ENCODE measurements around the gene GATB.
A peak's percentile ranks its signal among the peaks of the same experiment; 100 is the strongest.

Gene GATB

DNA sequence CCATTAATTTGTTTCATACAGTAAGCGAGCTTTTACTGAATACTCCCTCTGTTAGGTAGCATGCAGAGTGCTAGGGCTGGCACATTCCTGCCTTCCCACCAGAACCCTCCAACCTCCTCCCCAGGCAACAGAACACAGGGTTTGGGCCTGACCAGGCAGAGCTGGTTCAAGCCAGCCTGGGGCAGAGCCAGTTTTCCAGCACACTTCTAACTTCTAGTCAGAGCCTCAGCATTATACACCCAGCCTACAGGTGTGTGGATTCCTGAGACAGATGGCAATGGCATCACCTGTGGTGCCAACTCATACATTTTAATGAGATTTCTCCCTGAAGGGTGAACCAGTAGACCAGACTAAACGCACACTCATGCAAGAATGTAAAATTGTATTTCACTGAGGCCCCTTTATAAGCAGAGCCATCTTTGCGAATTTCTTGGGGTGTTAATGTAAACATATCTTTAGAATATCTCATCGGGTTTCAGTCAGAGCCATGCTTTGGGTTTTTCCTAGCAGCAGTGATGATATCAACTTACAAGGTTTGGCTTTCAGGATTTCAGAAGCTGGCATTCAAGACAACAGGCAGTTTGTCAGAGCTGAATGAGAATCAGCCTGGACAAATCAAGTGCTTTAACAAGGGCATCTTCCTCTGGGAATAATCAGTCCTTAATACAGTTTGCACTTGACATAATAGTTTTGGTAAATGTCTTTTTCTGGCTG is 92.0 kb downstream of the GATB start:
- DNase-seq = no peak

DNA sequence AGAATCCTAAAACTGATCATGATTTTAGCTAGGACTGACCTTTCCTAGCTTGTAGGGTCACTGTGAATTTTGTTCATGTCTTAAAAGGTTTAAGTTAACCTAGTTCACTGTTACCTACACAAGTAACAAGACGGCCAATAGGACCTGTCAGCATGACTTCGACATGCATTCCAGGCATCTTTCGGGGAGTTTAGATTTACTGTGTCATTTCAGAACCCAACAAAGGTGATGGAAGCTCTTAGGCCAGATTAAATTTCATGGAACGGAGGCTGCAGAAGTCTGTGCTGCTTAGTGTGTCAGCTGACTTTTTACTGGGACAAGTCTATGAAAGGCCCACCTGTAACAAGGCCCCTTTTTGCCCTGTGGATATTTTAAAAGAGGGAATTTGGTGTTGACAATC is 93.1 kb downstream of the GATB start:
- DNase-seq = no peak

DNA sequence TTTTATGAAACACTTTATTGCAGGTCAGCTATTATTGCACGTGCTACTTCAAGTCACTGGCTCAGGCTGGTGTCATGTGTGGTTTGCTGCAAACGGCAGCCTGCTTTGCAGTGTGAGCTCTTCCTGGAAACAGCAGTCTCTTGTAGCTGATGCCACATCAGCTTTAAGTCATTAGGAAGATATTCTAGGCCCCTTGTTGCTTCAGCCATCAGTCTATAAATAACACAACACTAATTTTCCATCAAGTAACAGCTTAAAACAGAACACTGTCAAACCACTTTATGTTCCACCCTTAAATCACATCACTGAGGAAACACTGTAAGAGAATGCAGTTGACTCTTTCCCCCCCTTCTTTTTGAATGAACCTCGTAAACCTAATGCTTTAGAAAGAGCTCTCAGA is 93.8 kb downstream of the GATB start:
- DNase-seq = no peak

DNA sequence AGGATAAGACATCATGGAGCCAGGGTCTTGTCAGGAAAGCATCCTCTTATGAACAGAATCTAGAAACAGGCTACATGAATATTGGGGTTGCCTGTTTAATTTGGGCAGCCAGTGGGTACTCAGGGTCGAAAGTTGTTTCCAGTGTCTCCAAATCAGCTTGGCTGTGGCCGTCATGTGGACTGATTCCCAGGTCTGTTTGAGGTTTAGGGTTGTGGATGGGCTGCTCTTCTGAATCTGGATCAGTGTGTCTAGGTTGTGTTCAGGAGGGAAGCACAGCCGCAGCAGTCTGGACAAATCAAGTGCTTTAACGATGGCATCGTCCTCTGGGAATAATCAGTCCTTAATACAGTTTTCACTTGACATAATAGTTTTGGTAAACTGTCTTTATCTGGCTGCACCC is 94.3 kb downstream of the GATB start:
- no peak for DNase-seq

DNA sequence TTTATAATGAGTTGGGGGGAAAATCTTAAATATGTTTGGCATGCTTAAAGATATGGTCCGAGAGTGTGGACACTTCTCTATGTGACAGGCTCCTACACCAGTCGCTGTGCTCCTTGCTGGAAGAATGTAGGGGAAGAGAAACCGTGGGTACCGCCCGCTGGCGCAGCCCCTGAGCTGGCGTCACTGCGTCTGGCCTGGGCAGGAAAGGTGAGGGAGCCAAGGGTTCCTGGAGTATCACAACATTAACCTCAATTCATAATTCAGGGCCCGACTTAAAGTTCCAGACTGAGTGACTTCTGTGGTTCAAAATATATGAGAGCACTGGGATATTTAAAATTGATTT is 95.1 kb downstream of the GATB start:
- DNase-seq = no peak

DNA sequence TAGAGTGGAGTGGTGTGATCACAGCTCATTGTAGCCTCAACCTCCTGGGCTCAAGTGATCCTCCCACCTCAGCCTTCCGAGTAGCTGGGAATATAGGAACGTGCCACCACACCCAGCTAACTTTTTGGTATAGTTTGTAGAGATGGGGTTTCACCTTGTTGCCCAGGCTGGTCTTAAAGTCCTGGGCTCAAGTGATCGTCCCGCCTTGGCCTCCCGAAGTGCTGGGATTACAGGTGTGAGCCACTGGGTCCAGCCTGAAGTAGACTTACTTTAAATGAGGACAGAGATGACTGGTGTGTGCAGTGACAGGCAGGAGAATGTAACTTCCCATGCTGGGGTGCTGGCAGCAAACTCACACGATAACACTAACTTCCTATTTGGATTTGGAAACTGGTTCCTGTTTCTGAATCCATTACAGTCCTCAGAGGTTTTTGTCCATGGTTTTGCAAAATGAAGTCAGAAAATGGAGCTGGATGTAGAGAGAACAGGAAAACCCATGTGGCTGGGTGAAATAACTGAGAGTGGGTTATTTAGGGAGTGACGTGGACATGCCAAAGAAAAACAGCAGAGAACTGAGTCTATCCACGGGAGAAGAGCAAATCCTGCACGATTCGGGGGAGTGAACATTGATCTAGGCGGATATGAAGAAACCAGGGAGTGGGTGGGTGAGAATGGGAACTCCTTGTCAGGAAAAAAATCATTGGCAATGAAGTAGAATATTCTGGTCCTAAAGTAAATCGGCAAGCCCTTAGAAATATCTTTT is 95.6 kb downstream of the GATB start:
- peak; percentile 6 for DNase-seq

DNA sequence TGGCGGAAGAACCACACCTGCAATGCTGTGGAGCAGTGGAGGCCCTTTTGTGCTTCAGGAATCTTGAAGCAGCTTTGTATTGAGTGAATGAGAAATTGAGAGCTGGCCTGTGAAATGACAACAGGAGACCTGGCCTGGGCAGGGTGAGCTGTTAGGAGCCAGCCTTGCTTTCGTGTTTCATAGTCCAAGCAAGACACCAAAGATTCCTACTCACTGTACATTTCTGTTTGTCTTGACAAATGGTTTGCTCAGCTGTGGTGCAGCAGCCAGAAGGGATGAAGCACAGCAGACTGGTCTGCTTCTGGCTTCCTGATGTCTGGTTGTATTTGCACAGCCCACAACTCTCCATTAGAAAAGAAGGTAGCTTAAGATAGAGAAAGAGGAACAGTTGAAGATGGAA is 96.5 kb downstream of the GATB start:
- DNase-seq = no peak

DNA sequence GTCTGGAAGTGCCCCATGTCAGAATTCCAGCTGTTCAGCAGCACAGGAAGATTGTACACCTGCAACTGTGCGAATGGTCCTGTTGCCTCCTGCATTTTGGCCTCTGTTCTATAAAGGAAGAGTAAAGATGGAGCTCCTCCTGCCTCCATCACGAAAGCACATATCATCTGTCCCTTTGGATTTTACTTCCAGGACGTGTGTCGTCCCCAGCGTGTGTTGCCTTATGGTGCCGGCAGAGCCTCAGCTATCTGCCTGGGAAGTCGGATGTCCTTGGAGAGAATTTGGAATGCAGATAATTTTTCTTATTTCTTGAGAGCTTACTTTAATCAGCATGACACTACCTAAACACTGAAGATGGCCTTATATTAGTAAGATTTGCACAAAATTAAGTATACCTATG is 97.7 kb downstream of the GATB start:
- no peak for DNase-seq

DNA sequence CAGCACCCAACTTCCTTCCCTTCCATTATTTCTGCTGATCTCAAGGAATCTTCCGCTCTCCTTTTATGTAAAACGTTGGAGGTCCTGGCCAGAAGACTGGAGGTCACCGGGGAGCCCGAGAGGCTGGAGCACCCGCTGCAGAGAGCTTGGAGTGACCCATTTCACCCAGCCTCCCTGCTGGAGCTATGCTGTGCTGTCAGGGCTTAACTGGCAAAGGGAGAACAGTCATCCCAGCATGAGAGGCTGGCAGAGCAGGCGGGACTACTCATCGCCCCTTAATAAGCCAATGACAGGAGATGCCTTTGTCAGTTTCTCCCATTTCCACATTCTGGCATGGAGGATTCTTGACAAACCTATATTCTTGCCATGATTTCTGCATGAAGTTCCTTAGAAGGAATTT is 98.9 kb downstream of the GATB start:
- no peak for DNase-seq

DNA sequence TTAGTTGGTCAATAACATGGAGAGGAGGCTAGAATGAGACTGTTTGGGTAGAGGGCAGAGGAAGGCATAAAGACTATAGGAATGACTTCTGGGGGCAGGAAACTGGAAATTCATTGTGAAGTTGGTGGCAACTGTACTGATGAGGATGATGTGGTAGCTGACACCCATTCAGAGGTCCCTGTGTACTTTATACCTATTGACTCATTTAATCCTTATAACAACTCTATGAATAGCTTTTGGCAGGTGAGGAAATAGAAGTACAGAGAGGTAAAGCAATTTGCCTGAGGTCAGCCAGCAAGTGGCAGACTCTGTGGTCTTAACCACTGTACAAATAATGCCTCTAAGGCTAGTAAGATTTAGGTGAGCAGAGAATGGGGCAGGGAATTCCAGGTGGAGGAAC is 100.1 kb downstream of the GATB start:
- DNase-seq = no peak

DNA sequence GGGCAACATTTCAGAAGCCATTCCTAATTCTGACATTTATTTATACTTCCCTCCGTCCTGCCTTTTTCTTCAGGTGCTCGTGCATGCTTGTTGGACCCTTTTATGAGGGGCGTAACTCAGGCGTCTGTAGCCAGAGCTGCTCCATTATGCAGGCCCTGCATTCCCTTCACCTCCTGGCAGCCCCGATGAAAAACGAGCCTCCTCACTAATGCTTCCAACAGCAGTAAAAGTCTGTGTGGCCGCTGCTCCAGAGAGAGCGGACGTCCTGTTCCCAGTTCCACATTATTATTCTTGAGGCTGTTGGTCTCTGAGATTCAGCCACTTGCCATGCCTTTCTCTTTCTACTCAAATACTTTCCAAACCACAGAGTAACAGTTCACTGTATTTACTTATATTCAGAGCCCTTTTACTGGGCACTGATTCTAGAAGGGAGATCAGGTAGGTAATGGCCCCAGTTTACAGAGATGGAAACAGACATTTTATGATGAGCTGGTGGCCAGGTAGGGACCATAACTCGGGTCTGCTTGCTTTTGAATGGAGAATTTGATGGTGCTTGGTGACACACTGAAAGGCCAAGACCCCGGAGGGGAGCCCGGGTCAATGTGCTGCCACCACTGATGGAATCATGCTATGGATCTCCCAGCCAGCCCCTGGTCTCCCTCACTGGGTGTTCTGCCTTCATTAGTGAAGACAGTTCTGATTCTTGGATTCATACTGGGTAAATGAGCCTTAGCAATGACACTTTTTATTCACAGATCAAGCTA is 101.0 kb downstream of the GATB start:
- no peak for DNase-seq

DNA sequence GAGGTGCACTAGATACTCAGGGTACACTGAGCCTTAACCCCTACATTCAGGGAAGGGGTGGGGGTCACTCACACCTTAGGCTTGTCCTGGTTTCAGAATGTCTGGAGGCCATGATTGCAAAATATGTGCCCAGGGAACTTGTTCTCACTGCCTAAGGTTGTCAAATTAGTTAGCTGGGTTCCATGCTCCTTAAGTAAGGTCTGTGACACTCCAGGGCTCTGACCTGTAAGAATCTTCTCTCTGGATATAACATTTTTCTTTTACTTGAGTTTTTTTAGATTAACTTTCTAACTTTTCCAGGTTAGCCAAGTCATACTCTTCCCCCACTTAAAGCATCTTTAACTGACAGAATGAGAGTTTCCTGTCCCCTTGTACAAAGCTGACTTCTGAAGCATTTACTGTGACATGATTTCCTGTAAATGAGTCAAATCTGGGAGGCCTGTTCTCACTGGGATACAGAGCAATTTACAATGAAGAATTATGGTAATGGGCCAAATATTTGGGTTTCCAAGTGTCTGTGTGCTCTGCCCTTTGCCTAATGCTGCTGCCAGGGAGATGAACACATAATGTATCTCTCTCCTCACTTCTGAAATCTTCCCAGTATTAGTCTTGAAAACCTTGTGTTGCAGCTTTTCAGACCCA is 101.7 kb downstream of the GATB start:
- DNase-seq = no peak

DNA sequence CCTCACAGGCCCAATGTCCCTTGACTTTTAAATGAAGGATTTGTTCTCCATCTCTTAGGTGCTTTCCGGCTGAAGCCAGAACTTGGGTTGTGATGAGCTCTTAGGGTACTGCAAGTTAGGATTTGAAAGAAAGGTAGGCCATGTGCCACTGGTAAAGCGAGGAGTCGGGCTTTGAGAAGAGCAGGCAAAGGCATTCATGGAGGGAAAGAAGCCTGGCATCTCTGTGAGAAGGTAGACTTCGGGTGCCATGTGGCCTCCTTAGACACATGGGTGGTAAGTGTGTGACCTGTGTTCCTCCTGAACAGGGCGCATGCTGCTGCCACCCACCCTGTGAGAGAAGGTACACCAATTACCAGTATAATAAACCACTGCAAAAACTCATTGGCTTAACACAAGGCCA is 102.9 kb downstream of the GATB start:
- no peak for DNase-seq

DNA sequence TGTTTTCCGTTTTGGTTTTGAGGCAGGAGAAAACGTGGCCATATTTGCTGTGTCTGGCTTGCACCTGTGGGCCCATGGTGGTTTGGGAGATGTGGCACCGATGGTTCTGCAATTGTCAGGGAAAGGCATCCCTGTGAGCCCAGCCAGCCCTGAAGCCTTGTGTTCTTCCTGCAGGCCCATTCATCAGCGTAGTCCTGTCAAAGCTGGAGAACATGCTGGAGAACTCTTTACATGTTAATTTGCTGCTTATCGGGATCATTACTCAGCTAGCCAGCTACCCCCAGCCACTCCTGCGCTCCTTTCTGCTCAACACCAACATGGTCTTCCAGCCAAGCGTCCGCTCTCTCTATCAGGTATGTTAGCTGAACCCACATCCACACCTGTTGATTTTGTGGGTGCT is 104.7 kb downstream of the GATB start:
- no peak for DNase-seq

DNA sequence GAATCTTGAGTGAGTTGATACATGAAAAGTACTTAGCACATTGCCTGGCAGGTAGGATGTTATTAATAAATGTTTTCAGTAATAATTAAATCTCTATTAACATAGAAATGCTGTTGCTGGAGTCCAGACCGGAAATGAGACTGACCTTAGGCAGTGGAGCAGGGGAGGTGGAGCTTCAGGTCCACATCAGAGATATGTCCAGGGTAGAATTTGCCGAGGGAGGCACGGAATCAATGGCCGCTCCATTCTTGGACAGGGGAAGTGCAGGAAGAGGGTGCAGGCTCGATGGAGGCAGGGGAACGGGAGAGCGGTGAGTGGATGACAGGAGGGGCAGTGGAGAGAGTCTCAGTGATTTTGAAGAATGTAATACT is 107.3 kb downstream of the GATB start:
- DNase-seq = no peak

DNA sequence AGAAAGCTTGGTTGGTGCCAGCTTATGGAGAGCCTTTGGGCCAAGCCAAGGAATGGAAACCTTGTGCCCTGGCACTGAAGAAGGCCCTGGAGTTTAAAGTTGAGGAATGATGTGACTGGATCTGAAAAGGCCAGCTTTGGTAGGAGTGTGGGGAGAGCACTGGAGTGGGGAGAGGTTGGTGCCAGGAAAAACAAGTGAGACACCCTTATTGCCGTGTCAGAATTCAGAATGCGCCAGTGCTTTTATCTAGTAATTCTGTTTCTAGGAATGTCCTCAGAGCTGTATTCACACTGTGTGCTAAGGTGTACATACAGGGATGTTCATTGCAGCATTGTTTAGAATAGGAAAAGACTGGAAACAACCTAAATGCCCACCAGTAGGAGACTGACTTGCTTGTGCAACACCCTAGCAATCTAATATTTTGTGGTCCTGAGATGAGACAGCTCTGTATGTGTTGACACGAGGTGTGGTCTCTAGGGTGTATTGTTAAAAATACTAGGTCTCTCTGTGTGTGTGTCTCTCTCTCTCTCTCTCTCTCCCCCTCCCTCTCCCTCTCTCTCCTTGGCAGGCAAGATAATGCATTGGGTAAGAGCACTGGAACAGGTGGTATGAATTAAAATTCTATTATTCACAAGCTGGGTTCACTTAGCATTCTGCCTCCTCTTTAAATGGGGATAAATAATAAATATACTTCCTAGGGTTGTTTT is 107.8 kb downstream of the GATB start:
- DNase-seq = no peak

DNA sequence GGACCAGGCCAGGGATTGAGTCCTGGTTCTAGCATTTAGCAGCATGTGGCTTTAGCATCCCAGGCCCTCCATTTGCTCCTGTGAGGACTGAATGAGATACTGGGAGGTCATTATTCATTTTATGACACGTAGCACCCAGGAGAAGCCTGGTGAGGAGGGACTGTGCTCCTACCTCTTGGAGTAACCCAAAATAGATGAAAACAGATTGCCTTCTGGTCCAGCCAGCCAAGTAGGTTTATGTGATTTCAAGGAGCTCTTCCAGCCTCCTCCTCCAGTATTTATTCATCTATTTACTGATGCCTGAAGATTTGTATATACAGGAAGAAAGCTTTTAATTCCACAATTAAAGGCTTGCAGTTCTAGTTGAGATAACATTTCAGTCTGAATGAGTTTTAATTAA is 109.3 kb downstream of the GATB start:
- no peak for DNase-seq

DNA sequence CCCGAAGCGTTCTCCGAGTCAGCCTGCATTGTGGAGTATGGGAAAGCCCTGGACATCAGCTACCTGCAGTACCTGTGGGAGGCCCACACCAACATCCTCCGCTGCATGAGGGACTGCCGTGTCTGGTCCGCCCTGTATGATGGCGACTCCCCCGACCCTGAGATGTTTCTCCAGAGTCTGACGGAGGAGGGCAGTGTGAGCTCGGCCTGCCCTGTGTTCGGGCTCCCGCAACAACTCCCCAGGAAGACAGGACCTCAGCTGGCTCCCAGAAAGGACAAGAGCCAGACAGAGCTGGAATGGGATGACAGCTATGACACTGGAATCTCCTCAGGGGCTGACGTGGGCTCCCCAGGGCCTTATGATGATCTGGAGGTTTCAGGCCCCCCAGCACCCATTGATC is 111.3 kb downstream of the GATB start:
- DNase-seq = no peak

DNA sequence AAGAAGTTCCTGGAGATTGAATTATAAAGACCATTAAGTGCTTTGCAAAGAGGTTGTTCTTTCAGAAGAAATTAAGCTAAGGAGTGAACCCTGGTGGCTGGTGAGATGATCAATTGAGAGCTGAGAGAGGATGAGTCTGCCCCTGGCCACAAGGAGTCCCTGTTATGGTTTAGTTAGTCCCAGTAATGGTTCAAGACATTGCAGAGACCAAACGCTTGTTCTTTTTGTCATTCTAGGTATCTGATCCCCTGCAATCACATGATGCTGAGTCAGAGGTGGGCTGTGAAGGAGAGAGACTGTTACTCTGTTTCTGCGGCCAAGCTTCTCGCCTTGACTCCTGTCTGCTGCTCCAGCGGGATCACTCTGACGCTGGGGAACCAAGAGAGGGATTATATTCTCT is 114.5 kb downstream of the GATB start:
- DNase-seq = no peak

DNA sequence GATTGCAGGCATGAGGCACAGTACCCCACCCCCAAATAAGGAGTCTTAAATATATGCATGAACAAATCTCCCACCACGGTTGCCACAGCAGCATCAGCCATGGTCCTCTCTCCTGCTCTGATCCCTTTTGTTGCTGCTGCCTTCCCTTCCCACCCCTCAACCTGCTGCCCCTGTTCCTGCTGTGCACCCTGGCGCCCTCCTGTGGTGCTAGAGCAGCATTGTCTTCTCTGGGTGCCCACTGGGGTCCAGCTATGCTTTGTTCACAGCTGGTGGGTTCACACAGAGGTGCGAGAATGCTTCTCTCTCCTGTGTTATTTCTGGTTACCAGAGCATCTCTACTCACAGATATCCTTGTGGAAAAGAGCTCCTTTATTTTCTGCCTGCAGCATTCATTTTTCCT is 116.2 kb downstream of the GATB start:
- no peak for DNase-seq

DNA sequence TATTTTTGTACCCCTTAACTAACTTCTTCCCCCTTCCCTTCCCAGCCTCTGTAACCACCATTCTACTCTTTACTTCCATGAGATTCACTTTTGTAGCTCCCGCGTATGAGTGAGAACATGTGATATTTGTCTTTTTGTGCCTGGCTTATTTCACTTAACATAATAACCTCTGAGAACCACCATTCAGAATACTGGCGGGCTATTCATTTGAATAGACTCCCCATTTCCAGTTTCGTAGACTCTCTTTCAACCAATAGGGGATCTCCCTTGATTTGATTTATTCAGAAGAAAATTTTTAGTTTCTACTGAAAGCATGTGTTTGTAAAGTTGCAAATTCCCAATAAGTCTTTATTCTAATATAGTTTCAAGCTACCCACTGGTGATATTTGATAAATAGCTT is 117.2 kb downstream of the GATB start:
- no peak for DNase-seq

DNA sequence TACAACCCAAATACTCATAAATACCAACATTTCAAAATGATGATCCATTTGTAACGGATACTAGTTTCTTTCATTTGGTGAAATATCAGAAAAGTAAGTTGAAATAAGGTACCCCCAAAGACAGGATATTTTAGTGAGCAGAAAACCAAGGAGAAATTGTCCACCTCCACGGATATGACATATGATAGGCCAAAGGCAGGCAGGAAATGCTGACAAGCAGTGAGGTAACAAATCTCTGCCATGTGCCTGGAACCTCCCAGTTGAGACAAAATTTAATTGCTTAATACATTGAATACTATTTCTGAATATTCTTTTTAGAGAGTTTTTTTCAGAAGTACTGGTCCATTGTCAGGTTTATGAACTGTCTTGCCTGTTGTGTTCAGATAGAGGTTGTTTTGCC is 118.8 kb downstream of the GATB start:
- no peak for DNase-seq

DNA sequence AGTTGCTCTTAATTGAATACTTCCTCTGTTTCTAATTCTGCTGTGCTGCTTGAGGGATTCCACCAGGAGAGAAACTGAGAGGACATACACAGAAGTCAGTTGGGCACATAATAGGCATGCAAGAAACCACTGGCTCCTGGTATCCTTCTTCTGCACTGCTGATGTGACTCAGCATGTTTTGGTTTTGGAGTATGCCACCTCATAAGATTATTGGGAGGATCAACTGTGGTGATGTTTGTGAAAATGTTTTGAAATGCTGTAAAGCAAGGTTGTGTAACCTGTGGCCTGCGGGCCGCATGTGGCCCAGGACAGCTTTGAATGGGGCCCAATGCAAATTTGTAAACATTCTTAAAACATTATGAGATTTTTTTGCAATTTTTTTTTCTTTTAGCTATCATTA is 119.6 kb downstream of the GATB start:
- DNase-seq = peak; percentile 69
